Fibroblast of villous mesenchyme (primary cell): ENCODE results near the gene SLC17A2. TPM values are rescaled to one million over a fixed set of nuclear protein-coding genes. Genes with fewer than 3 reads are reported as not detected.
"Not testable (repeated sequence)": the region's sequence is repeated elsewhere in the genome, so short reads cannot be mapped to it uniquely, and the experiment has no call there.

Source experiments
- DNase-seq: peaks from one replicate; pipeline ENCODE4 v3.0.0-alpha.2; 2010; ENCODE audit warnings: low read depth
- H3K4me3 ChIP-seq: 2 replicates; pipeline ENCODE4 v1.5.1; 2011; ENCODE audit warnings: low read depth, mild to moderate bottlenecking, low read length
- CTCF ChIP-seq: IDR thresholded peaks from 2 replicates; pipeline ENCODE4 v1.5.1; 2012; ENCODE audit warnings: low read depth, mild to moderate bottlenecking, low read length; ENCODE audit not compliant: insufficient read depth
- total RNA-seq: library from RNA; depleted of rRNA; stranded (reverse); fragments of >200 nt; gene quantifications from 2 replicates; pipeline ENCODE4 v1.2.3, GENCODE V29; 2012

Gene SLC17A2
- total RNA-seq, 1 donor, result not detected

GRCh38 chr6:25951296-25952032, 21.0 kb upstream of the SLC17A2 start:
- no peak for DNase-seq
- TF ChIP-seq CTCF, result no peak
- no peak overlapping the region for H3K4me3 ChIP-seq

GRCh38 chr6:25950297-25950696, 19.8 kb upstream of the SLC17A2 start:
- no peak for TF ChIP-seq CTCF
- DNase-seq, result no peak
- no peak overlapping the region for H3K4me3 ChIP-seq

- no peak overlapping the region for H3K4me3 ChIP-seq
- no peak for DNase-seq
- no peak for TF ChIP-seq CTCF
Observed at GRCh38 chr6:25949695-25950094, 19.2 kb upstream of the SLC17A2 start.

- not testable (repeated sequence) for DNase-seq, H3K4me3 ChIP-seq
Observed at GRCh38 chr6:25947492-25947891, 17.0 kb upstream of the SLC17A2 start.

- TF ChIP-seq CTCF, result no peak
- H3K4me3 ChIP-seq, result no peak overlapping the region
- no peak for DNase-seq
Observed at GRCh38 chr6:25946631-25947030, 16.1 kb upstream of the SLC17A2 start.

- H3K4me3 ChIP-seq, DNase-seq: not testable (repeated sequence)
Observed at GRCh38 chr6:25945738-25946137, 15.2 kb upstream of the SLC17A2 start.

- DNase-seq, result no peak
- no peak for TF ChIP-seq CTCF
- H3K4me3 ChIP-seq, result no peak overlapping the region
Observed at GRCh38 chr6:25944688-25945574, 14.4 kb upstream of the SLC17A2 start.

- no peak for DNase-seq
- TF ChIP-seq CTCF, result no peak
- H3K4me3 ChIP-seq, result no peak overlapping the region
Observed at GRCh38 chr6:25943887-25944286, 13.4 kb upstream of the SLC17A2 start.
